Activated effector memory CD4-positive, alpha-beta T cell treated with Interleukin-2 at 50 U/mL for 16 hours (primary cell): ENCODE measurements around the gene RHOBTB1.

Experiments used
- DNase-seq: peaks from one replicate; pipeline ENCODE4 v3.0.0-alpha.2; 2020

RHOBTB1 gene

DNA sequence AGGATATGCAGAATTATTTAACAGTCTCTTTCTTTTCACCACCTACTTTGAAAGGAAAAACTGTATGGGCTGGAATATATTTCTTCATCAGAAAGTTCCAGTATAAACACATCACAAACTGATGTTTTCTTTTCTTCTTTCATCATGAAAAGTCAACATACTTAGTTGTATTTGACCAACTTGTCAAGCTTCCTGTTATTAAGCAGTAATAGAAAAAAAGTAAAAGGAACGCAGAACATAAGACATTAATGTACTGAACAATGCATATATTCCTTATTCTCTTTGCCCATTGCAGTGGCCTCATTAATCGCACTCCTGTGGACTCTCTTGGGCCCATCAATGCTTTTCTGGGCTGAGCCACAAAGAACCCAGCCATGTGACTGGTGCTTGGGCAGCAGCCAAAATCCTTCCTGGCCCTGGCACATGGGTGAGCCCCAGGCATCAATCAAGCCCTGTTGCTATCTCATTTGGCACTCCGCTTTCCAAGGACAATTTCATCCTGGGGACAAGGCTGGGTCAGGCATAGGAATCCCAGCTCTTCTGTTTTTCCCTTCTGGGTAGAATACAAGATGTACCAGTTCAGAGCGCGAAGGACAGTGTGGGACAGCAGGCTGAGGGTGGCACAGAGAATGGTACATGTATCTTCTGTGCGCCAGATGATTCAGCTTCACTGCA, 42.3 kb downstream of the RHOBTB1 start:
- no peak for DNase-seq

- DNase-seq: no peak
These were observed 44.7 kb downstream of the RHOBTB1 start for GRCh38 chr10:60899266-60899665.

DNA sequence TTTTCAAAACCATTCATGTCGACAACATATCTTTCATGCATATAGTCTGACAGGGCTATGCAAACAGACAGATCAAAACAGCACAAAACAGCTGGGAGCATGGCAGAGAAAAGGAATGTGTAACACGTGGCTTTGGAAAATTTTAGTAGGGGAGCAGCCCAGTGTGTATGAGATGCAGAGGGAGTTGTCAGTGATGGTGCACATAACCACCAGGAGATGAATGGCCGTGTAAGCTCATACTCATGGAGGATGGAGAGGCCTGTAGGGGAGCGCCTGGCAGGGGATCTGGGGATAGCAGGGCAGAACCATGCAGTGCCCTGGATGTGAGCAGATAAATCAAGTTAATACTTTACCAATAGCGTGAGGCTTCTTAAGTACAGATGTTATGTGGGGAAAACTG, 45.7 kb downstream of the RHOBTB1 start:
- no peak for DNase-seq

DNA sequence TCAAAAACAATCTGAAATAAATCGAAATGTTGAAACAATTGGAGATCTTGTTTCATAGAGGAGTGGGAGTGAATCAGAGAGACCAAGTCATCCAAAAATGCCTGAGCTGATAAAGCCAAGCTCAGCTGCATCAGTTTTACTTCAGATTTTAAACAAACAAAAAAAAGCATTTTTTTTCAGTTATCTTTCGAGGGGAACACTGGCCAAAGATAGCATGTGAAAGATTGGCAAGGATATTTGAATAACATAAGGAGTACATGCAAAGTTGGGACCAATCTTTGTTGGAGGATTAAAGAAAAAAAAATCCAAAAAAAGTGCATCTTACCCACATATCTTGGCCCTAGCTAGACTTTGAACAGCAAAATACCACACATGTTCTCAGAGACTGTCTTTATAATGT, 47.2 kb downstream of the RHOBTB1 start:
- DNase-seq: no peak

DNA sequence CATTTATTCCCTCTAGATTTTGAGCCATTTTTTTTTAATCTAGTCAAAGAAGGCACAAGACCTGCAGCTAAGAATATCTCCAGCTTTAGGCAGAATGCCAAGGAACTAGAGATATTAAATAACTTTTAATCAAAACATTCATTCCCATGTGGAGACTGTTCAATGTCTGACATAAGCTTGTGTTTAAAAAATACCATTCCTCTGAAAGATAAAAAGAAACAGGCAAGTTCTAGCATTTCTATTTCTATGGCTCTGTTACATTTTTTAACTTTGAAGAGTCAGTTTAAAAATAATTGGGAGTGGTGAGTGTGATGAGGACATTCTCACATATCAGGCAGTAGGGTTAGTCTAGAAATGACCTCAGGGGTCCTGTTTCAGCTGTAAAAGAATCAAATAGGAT, 48.0 kb downstream of the RHOBTB1 start:
- no peak for DNase-seq

GRCh38 chr10:60894786-60895185, 49.2 kb downstream of the RHOBTB1 start:
- DNase-seq: no peak

- DNase-seq: no peak
These were observed 50.8 kb downstream of the RHOBTB1 start for GRCh38 chr10:60893231-60893630.

- DNase-seq: no peak
These were observed 51.4 kb downstream of the RHOBTB1 start for GRCh38 chr10:60892571-60892970.

GRCh38 chr10:60890811-60891210, 53.2 kb downstream of the RHOBTB1 start:
- no peak for DNase-seq

- DNase-seq: no peak
These were observed 60.8 kb downstream of the RHOBTB1 start for GRCh38 chr10:60883187-60883586.

DNA sequence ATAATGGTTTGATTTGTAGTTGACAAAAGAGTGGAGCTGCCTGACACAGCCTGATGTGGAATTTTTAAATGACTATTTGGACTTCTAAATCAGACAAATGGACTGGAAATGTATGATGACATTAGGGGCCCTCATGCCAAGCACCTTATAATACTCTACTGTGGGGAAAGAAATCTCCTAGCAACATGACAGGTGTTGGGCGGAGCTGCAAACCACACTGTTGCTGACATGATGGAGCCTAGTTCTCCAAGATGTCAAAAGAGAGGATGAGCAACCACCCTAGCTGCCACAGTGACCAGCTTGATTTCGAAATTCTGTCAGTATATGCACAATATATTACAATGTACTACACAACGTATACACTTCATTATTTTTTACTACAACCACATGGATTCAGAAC, 65.8 kb downstream of the RHOBTB1 start:
- DNase-seq: no peak

DNA sequence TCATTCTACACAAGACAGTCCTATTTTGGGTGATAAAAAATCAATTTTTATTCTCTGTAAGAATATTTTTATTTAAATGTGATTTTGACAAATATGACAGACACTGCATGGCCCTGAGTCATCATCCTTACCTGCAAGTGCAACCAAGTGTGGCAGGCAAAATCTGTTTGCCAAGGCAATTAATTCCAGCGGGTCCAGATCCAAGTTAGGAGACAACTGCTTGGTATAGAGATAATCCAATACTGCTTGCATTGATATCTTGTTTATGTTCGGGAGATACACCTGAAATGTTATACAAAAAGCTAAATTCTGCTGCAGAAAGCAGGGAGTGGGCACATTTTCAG, 66.2 kb downstream of the RHOBTB1 start:
- DNase-seq: no peak

DNA sequence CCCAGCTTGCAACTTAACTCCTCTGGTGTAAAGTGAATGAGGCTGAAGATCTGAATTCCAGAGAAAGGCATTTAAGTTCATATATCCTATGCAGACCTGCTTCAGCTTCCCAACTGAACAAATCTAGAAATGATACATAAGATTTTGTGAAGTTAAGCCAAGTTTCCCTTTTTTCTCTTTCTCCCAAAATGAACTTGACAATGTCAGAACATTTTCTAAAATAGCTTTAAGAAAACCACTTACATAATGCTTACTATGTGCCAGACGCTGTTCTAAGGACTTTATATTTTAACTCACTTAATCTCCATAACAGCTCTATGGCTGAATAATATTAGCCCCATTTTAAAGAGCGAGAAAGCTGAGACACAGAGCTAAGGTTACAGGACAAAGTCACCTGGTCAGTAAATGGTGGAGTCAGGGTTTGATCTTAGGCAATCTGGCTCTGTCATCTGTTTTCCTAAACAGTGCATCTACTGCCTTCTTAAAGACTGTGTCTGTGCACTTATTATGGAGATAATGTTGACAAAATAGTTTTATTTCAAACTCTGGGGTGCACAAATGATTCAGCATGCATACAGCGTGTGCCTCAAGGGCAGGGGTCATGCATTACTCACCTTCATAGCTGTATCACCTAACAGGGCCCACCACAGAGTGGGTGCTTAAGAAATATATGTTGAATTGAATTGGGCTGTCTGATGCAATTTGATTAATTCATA, 66.8 kb downstream of the RHOBTB1 start:
- DNase-seq: no peak

- no peak for DNase-seq
These were observed 70.2 kb downstream of the RHOBTB1 start for GRCh38 chr10:60873758-60874157.

DNA sequence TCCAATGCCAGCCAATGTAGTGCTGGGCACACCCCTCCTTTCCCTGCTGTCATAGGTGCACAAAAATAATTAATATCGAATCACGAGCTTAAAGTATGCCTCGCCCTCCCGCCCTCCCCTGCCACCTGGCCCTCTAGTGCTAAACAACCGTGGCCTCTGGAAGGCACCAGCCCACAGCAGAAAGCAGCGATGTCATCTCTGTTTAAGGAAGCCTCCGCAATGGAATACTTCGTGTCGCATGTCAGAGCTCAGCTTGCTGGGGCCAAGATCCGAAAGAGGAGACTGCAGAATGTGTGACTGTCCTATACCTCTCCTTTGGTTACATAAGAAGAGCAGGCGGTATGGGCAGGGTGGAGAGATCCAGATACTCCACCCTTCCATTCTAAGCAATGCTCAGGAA, 71.5 kb downstream of the RHOBTB1 start:
- DNase-seq: no peak

GRCh38 chr10:60871215-60871614, 72.8 kb downstream of the RHOBTB1 start:
- no peak for DNase-seq

DNA sequence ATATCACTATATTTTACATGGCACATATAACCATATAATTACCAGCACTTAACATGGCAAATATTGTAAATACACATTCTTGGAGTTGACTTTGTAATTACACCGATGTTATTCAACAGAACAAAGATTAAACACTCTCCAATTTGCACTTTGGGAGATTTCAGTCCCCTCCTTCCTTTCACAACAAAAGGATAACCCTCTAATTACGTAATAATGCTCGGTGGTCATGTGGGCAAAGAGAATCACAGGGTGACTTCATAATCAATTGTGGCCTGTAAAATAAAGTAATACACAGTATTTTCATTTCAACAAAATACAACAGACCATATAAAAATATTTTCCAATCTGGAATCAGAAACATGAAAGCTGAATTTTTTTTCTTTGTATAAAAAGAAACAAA, 73.2 kb downstream of the RHOBTB1 start:
- DNase-seq: no peak

GRCh38 chr10:60870416-60870728, 73.6 kb downstream of the RHOBTB1 start:
- DNase-seq: no peak

- DNase-seq: no peak
These were observed 74.2 kb downstream of the RHOBTB1 start for GRCh38 chr10:60869652-60870415.

- no peak for DNase-seq
These were observed 75.0 kb downstream of the RHOBTB1 start for GRCh38 chr10:60868946-60869345.

GRCh38 chr10:60865198-60865783, 78.7 kb downstream of the RHOBTB1 start:
- no peak for DNase-seq

- DNase-seq: no peak
These were observed 80.2 kb downstream of the RHOBTB1 start for GRCh38 chr10:60863796-60864195.

GRCh38 chr10:60862517-60862916, 81.5 kb downstream of the RHOBTB1 start:
- no peak for DNase-seq

DNA sequence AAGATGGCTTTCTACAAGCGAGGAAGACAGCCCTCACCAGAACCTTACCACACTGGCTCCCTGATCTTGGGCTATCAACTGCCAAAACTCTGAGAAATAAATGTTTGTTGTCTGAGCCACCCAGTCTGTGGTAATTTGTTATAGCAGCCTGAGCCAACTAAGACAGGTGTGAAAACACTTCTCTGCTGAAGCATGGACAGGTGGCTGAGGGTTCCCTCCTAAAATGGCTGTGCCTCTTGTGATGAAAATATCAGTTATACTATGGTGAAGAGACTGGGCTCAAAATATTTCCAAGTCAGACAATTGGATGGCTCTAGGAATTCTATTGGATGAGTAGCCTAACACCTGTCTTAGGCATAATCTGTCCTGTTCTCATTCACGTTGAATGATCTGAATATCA, 87.6 kb downstream of the RHOBTB1 start:
- no peak for DNase-seq
